ENCODE results near the gene DSCAML1. TPM values are rescaled to one million over a fixed set of nuclear protein-coding genes. Genes with fewer than 3 reads are reported as not detected.

Gene DSCAML1
- total and polyA plus RNA-seq, 2 of the 8 experiments (the other 6 are each of a cell fraction or from before 2014, with no cell fraction given), result 0.19 to 0.24 TPM

- Histone ChIP-seq H2AFZ (ENCODE audit: low read length) (no peak overlapping the region), H4K91ac (replicated peaks; ENCODE audit: insufficient read length, low read length) (no peak overlapping the region), H3K4me3 (ENCODE audit: extremely low read depth in 1 of 4, insufficient read depth in 2 of 4, low read depth in 3 of 4, low read length in 4 of 4) (no peak overlapping the region), H3K18ac (ENCODE audit: extremely low read depth, low read length) (no peak overlapping the region), H2BK20ac (ENCODE audit: low read length) (no peak overlapping the region), H2BK5ac (ENCODE audit: low read depth, low read length) (no peak overlapping the region), H2BK120ac (replicated peaks; ENCODE audit: low read depth, low read length) (no peak overlapping the region), H3K27me3 (replicated peaks in 1 of 4; ENCODE audit: control insufficient read depth in 3 of 4, extremely low read depth in 1 of 4, insufficient read depth in 3 of 4, low read length in 3 of 4) (no peaks in the 10 kb centered on the region), H3K9ac (replicated peaks in 1 of 4; ENCODE audit: extremely low read depth in 1 of 4, low read depth in 3 of 4, low read length in 3 of 4) (no peak overlapping the region), H3K14ac (ENCODE audit: insufficient read length) (no peak overlapping the region), H3K9me3 (ENCODE audit: insufficient read depth in 2 of 2, low read depth in 1 of 2, low read length in 1 of 2) (no peaks in the 10 kb centered on the region), H3K36me3 (ENCODE audit: control insufficient read depth in 2 of 4, insufficient read depth in 4 of 4, low read length in 3 of 4) (no peaks in the 10 kb centered on the region), H2AK5ac (ENCODE audit: low read depth, low read length) (no peak overlapping the region), H4K5ac (ENCODE audit: insufficient read length, low read depth, low read length) (no peak overlapping the region), H4K8ac (ENCODE audit: extremely low read depth, insufficient read depth, low read length) (no peak overlapping the region), H3K23me2 (ENCODE audit: low read depth, low read length) (peaks cover 8% of the 10 kb centered on the region), H3K4me1 (replicated peaks in 1 of 4; ENCODE audit: control insufficient read depth in 3 of 4, insufficient read depth in 4 of 4, low read length in 3 of 4) (peaks cover 0 to 8% (median 2%) of the 10 kb centered on the region in 4 experiments; a peak in 4 of 7 replicates), H3K4me2 (ENCODE audit: insufficient read depth in 1 of 2, low read depth in 2 of 2, low read length in 2 of 2) (no peak overlapping the region), H2BK12ac (ENCODE audit: low read depth, low read length) (no peak overlapping the region), H3K56ac (replicated peaks; ENCODE audit: insufficient read length, low read depth, low read length) (no peak overlapping the region), H2BK15ac (ENCODE audit: low read length) (no peak overlapping the region), H4K20me1 (replicated peaks in 1 of 2; ENCODE audit: control insufficient read depth in 1 of 2, insufficient read depth in 2 of 2, low read length in 2 of 2) (no peaks in the 10 kb centered on the region), H3K23ac (ENCODE audit: insufficient read length) (no peak overlapping the region), H3K79me2 (ENCODE audit: control insufficient read depth in 1 of 2, insufficient read depth in 2 of 2, low read length in 2 of 2) (no peaks in the 10 kb centered on the region), H3K4ac (replicated peaks; ENCODE audit: insufficient read length, low read depth, low read length) (no peak overlapping the region), H3K79me1 (ENCODE audit: low read depth, low read length) (no peaks in the 10 kb centered on the region), H3K27ac (ENCODE audit: low read depth, low read length) (no peak overlapping the region)
- 96% methylated on average over 6 of the region's 6 CpGs; no CpG with 5 or more reads in 1 of the 2 experiments for whole genome bisulfite sequencing, 2 experiments (ENCODE audit: extremely low coverage in 1 of 2, insufficient coverage in 1 of 2, insufficient read length in 1 of 2, insufficient replicate concordance in 2 of 2, low coverage in 1 of 2, low lambda C conversion rate in 2 of 2, missing lambda C conversion rate in 1 of 2)
- ChIA-PET CTCF (ENCODE audit: partially characterized antibody) (interaction anchor here (1.2 kb wide), 1 partner anchor 9 kb away, joined by 7 read pairs; no protein-coding TSS in a partner anchor), POLR2A (ENCODE audit: partially characterized antibody) (no interaction called here)
- FAIRE-seq, result no peak
- no peak for DNase-seq (ENCODE audit: low read depth in 1 of 2, low spot score in 2 of 2)
- TF ChIP-seq EGR1 (IDR thresholded peaks at IDR 0.05; ENCODE audit: borderline replicate concordance, low read depth, low read length) (no peak), HDAC6 (IDR thresholded peaks at IDR 0.05; ENCODE audit: low read depth, low read length) (no peak), NANOG (IDR thresholded peaks at IDR 0.05; ENCODE audit: insufficient read depth, low read depth, low read length, poor library complexity, severe bottlenecking) (no peak), RFX5 (IDR thresholded peaks at IDR 0.05; ENCODE audit: borderline replicate concordance, low read depth, low read length) (no peak), RXRA (IDR thresholded peaks at IDR 0.05; ENCODE audit: insufficient read depth, low read depth, low read length) (no peak), BCL11A (IDR thresholded peaks at IDR 0.05; ENCODE audit: low read depth in 2 of 2, low read length in 2 of 2) (no peak), GTF2F1 (IDR thresholded peaks at IDR 0.05; ENCODE audit: borderline replicate concordance, low read depth, low read length) (no peak), ASH2L (IDR thresholded peaks at IDR 0.05; ENCODE audit: low read length) (no peak), KDM5A (IDR thresholded peaks at IDR 0.05; ENCODE audit: low read length) (no peak), CHD2 (IDR thresholded peaks at IDR 0.05; ENCODE audit: low read length) (no peak), YY1 (IDR thresholded peaks at IDR 0.05; ENCODE audit: low read depth, low read length) (no peak), POU5F1 (IDR thresholded peaks at IDR 0.05; ENCODE audit: low read depth, low read length) (no peak)
- TF ChIP-seq, protein P1, sequence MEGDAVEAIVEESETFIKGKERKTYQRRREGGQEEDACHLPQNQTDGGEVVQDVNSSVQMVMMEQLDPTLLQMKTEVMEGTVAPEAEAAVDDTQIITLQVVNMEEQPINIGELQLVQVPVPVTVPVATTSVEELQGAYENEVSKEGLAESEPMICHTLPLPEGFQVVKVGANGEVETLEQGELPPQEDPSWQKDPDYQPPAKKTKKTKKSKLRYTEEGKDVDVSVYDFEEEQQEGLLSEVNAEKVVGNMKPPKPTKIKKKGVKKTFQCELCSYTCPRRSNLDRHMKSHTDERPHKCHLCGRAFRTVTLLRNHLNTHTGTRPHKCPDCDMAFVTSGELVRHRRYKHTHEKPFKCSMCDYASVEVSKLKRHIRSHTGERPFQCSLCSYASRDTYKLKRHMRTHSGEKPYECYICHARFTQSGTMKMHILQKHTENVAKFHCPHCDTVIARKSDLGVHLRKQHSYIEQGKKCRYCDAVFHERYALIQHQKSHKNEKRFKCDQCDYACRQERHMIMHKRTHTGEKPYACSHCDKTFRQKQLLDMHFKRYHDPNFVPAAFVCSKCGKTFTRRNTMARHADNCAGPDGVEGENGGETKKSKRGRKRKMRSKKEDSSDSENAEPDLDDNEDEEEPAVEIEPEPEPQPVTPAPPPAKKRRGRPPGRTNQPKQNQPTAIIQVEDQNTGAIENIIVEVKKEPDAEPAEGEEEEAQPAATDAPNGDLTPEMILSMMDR (IDR thresholded peaks at IDR 0.05; ENCODE audit: control extremely low read depth in 1 of 3, insufficient read depth in 1 of 3, low read depth in 1 of 3, low read length in 3 of 3), result no peak
Observed at GRCh38 chr11:117435326-117435725, 361.7 kb downstream of the DSCAML1 start.

Measured in H1 (cell line).